Smooth muscle cell of the brain vasculature (primary cell): ENCODE data around the gene SLC17A4.

Source experiments
- DNase-seq: peaks from one replicate; pipeline ENCODE4 v3.0.0-alpha.2; 2012; ENCODE audit warnings: low read depth, low spot score

The SLC17A4 gene

GRCh38 chr6:25749837-25750236, 4.7 kb upstream of the SLC17A4 start:
- no peak for DNase-seq

- DNase-seq, result no peak
Observed at GRCh38 chr6:25750906-25751305, 3.6 kb upstream of the SLC17A4 start.

- no peak for DNase-seq
Observed at GRCh38 chr6:25753079-25753478, 1.5 kb upstream of the SLC17A4 start.

- no peak for DNase-seq
Observed at GRCh38 chr6:25755483-25755882, 941 bp downstream of the SLC17A4 start.

- DNase-seq, result no peak
Observed at GRCh38 chr6:25756382-25757363, 2.1 kb downstream of the SLC17A4 start.

- DNase-seq, result no peak
Observed at GRCh38 chr6:25757936-25758642, 3.5 kb downstream of the SLC17A4 start.

- no peak for DNase-seq
Observed at GRCh38 chr6:25764611-25765010, 10.1 kb downstream of the SLC17A4 start.

GRCh38 chr6:25768566-25768965, 14.0 kb downstream of the SLC17A4 start:
- DNase-seq, result no peak

GRCh38 chr6:25769983-25770382, 15.4 kb downstream of the SLC17A4 start:
- DNase-seq, result no peak

GRCh38 chr6:25774120-25774715, 19.7 kb downstream of the SLC17A4 start:
- no peak for DNase-seq

- DNase-seq, result no peak
Observed at GRCh38 chr6:25777031-25777430, 22.5 kb downstream of the SLC17A4 start.

- DNase-seq, result no peak
Observed at GRCh38 chr6:25777856-25778649, 23.5 kb downstream of the SLC17A4 start.

GRCh38 chr6:25781134-25781533, 26.6 kb downstream of the SLC17A4 start:
- no peak for DNase-seq

GRCh38 chr6:25787428-25787827, 32.9 kb downstream of the SLC17A4 start:
- no peak for DNase-seq

GRCh38 chr6:25788305-25788922, 33.9 kb downstream of the SLC17A4 start:
- no peak for DNase-seq

- no peak for DNase-seq
Observed at GRCh38 chr6:25789475-25789874, 34.9 kb downstream of the SLC17A4 start.

- DNase-seq, result no peak
Observed at GRCh38 chr6:25792016-25792415, 37.5 kb downstream of the SLC17A4 start.

- DNase-seq, result no peak
Observed at GRCh38 chr6:25793970-25794369, 39.4 kb downstream of the SLC17A4 start.

- no peak for DNase-seq
Observed at GRCh38 chr6:25794784-25795183, 40.2 kb downstream of the SLC17A4 start.

GRCh38 chr6:25801436-25801835, 46.9 kb downstream of the SLC17A4 start:
- no peak for DNase-seq

GRCh38 chr6:25804804-25805203, 50.3 kb downstream of the SLC17A4 start:
- DNase-seq, result no peak
